HepG2 (cell line): ENCODE measurements around the gene RAD54L. TPM values are rescaled to one million over a fixed set of nuclear protein-coding genes. Genes with fewer than 3 reads are reported as not detected.

Experiments
- AGO2 ChIP-seq: fragments of 200-400 bp; formaldehyde crosslinking; optimal IDR thresholded peaks from 2 replicates; pipeline ENCODE3; 2017; ENCODE audit warnings: mild to moderate bottlenecking, low read depth, low read length, moderate library complexity
- BRD4 ChIP-seq: sonication (generic); formaldehyde crosslinking; IDR thresholded peaks from 2 replicates; pipeline ENCODE4 v1.4.0; 2020; ENCODE audit warnings: missing genetic modification reagents
- CREM ChIP-seq, 2 experiments: sonication (generic) in 1 of 2; formaldehyde crosslinking in 1 of 2; IDR thresholded peaks; 2 replicates each; pipeline versions ENCODE4 v1.4.0 to v1.6.1; 2016 to 2020; ENCODE audit warnings: antibody characterized with exemption in 1 of 2, mild to moderate bottlenecking in 1 of 2, missing genetic modification reagents in 1 of 2
- ISX ChIP-seq: sonication (generic); formaldehyde crosslinking; conservative IDR thresholded peaks from 2 replicates; pipeline ENCODE4 v1.5.0; 2020; ENCODE audit warnings: missing genetic modification reagents
- MIXL1 ChIP-seq: IDR thresholded peaks from 2 replicates; pipeline ENCODE4 v1.6.1; 2016
- SNAI1 ChIP-seq: sonication (generic); formaldehyde crosslinking; IDR thresholded peaks from 2 replicates; pipeline ENCODE4 v1.5.0; 2020; ENCODE audit warnings: mild to moderate bottlenecking, missing genetic modification reagents, borderline replicate concordance
- TGIF2 ChIP-seq: IDR thresholded peaks from 2 replicates; pipeline ENCODE4 v1.6.1; 2016; ENCODE audit warnings: control low read depth, missing compliant biosample characterization
- ZFP82 ChIP-seq: sonication (generic); formaldehyde crosslinking; IDR thresholded peaks from 2 replicates; pipeline ENCODE4 v1.5.1; 2020; ENCODE audit warnings: mild to moderate bottlenecking, missing genetic modification reagents, borderline replicate concordance
- ZNF367 ChIP-seq: sonication (generic); formaldehyde crosslinking; IDR thresholded peaks from 2 replicates; pipeline ENCODE4 v1.4.0; 2020; ENCODE audit warnings: missing genetic modification reagents, borderline replicate concordance
- ZNF432 ChIP-seq: sonication (generic); formaldehyde crosslinking; IDR thresholded peaks from 2 replicates; pipeline ENCODE4 v1.5.0; 2020; ENCODE audit warnings: missing genetic modification reagents, mild to moderate bottlenecking, borderline replicate concordance
- ZNF446 ChIP-seq: sonication (generic); formaldehyde crosslinking; IDR thresholded peaks from 2 replicates; pipeline ENCODE4 v1.5.0; 2020; ENCODE audit warnings: mild to moderate bottlenecking, missing genetic modification reagents
- ZNF749 ChIP-seq: sonication (generic); formaldehyde crosslinking; IDR thresholded peaks from 2 replicates; pipeline ENCODE4 v1.8.0; 2022; ENCODE audit warnings: mild to moderate bottlenecking, missing genetic modification reagents, moderate library complexity, borderline replicate concordance
- ZSCAN20 ChIP-seq: sonication (generic); formaldehyde crosslinking; IDR thresholded peaks from 2 replicates; pipeline ENCODE4 v1.4.0; 2020; ENCODE audit warnings: missing genetic modification reagents, mild to moderate bottlenecking, borderline replicate concordance
- polyA plus RNA-seq, 8 experiments: library from polyadenylated mRNA; depleted of rRNA in 3 of 8; stranded (reverse) in 7 of 8; unstranded in 1 of 8; fragments of >200 nt; fragmentation: Illumina TruSeq in 4 of 8; extraction: Trizol in 4 of 8; gene quantifications; 2 replicates each; pipeline versions ENCODE4 v1.2.1 to v1.2.3, GENCODE V29; 2011 to 2016; ENCODE audit warnings: low read depth in 4 of 8, missing spikeins in 1 of 8, mixed read lengths in 1 of 8; ENCODE audit not compliant: insufficient read depth in 1 of 8
- total RNA-seq, 5 experiments: library from RNA; depleted of rRNA; stranded (reverse); fragments of >200 nt; fragmentation: Illumina TruSeq; extraction: Trizol; gene quantifications; 2 replicates each; pipeline ENCODE4 v1.2.3, GENCODE V29; 2016; ENCODE audit warnings: low read depth in 1 of 5
- TF ChIP-seq, protein P1 (sequence below): IDR thresholded peaks from 2 replicates; pipeline ENCODE4 v1.6.1; 2016; ENCODE audit warnings: mild to moderate bottlenecking, missing biosample characterization, missing genetic modification reagents
- TF ChIP-seq, protein P2 (sequence below): sonication (generic); formaldehyde crosslinking; IDR thresholded peaks from 2 replicates; pipeline ENCODE4 v1.4.0; 2020; ENCODE audit warnings: missing genetic modification reagents
- TF ChIP-seq, protein P3 (sequence below): sonication (generic); formaldehyde crosslinking; IDR thresholded peaks from 2 replicates; pipeline ENCODE4 v1.4.0; 2020; ENCODE audit warnings: missing genetic modification reagents
- TF ChIP-seq, protein P4 (sequence below): sonication (generic); formaldehyde crosslinking; IDR thresholded peaks from 2 replicates; pipeline ENCODE4 v1.5.0; 2020; ENCODE audit warnings: missing genetic modification reagents

RAD54L gene
- total and polyA plus RNA-seq, 2 of the 13 experiments (the other 11 are each of a cell fraction or from before 2014, with no cell fraction given) = 10.2 to 30.0 TPM

DNA sequence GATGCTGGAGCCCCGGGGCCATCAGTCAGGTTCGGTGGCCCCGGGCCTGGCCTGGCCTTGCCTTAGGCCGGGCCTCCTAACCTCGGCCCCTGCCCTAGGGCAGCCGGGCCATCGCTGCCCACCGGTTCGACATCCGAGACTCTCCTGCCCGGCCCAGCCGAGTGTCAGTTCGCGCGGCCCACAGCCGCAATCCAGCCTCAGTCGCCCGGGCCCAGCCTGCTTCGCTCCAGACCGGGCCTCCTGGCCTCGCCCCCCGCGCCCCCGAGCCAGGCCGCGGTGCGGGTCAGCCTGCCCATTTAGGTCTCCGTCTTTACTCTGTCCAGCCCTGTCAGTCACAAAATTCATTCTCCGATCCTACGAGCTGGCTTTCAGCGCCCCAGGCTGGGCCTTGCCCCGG is 55.1 kb downstream of the RAD54L start (continued):
- TF ChIP-seq, protein P1, sequence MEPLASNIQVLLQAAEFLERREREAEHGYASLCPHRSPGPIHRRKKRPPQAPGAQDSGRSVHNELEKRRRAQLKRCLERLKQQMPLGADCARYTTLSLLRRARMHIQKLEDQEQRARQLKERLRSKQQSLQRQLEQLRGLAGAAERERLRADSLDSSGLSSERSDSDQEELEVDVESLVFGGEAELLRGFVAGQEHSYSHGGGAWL (CRISPR knock-in tag) = peak; percentile 29; the same call in 1 of the 2 replicates
- TF ChIP-seq ISX (CRISPR knock-in tag) (peak; percentile 68; the same call in 1 of the 2 replicates), ZNF446 (CRISPR knock-in tag) (peak; percentile 80), ZSCAN20 (peak; percentile 37; the same call in 1 of the 2 replicates), MIXL1 (0 out of 2 replicates have a peak, but pooled peaks have one; percentile 8), AGO2 (peak; percentile 65), ZFP82 (CRISPR knock-in tag) (peak; percentile 77; the same call in 1 of the 2 replicates), BRD4 (CRISPR knock-in tag) (peak; percentile 77; the same call in 1 of the 2 replicates), CREM (IDR thresholded peaks at IDR 0.05) (no peak), CREM (CRISPR knock-in tag; IDR thresholded peaks at IDR 0.05) (0 out of 2 replicates have a peak, but pooled peaks have one; percentile 11), ZNF749 (CRISPR knock-in tag) (peak; percentile 77), ZNF367 (CRISPR knock-in tag) (peak; percentile 80; the same call in 1 of the 2 replicates), SNAI1 (CRISPR knock-in tag) (peak; percentile 63; the same call in 1 of the 2 replicates), ZNF432 (CRISPR knock-in tag) (0 out of 2 replicates have a peak, but pooled peaks have one; percentile 75), TGIF2 (no peak)
- TF ChIP-seq, protein P2, sequence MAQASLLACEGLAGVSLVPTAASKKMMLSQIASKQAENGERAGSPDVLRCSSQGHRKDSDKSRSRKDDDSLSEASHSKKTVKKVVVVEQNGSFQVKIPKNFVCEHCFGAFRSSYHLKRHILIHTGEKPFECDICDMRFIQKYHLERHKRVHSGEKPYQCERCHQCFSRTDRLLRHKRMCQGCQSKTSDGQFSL (CRISPR knock-in tag) = 0 out of 2 replicates have a peak, but pooled peaks have one; percentile 26
- TF ChIP-seq, protein P3, sequence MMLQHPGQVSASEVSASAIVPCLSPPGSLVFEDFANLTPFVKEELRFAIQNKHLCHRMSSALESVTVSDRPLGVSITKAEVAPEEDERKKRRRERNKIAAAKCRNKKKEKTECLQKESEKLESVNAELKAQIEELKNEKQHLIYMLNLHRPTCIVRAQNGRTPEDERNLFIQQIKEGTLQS (CRISPR knock-in tag) = 0 out of 2 replicates have a peak, but pooled peaks have one; percentile 40
- TF ChIP-seq, protein P4, sequence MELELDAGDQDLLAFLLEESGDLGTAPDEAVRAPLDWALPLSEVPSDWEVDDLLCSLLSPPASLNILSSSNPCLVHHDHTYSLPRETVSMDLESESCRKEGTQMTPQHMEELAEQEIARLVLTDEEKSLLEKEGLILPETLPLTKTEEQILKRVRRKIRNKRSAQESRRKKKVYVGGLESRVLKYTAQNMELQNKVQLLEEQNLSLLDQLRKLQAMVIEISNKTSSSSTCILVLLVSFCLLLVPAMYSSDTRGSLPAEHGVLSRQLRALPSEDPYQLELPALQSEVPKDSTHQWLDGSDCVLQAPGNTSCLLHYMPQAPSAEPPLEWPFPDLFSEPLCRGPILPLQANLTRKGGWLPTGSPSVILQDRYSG (CRISPR knock-in tag) = 0 out of 2 replicates have a peak, but pooled peaks have one; percentile 6
